Esophagus muscularis mucosa (tissue), 3 donors: ENCODE data around the gene C17orf67.

ENCODE experiments used
- CTCF ChIP-seq, 3 experiments: fragments of 200-600 bp in 2 of 3; fragments of 450-650 bp in 1 of 3; sonication (generic) in 2 of 3; IDR thresholded peaks; one replicate each; pipeline ENCODE4 v1.5.1; 2017 to 2019; ENCODE audit warnings: antibody characterized with exemption in 3 of 3, mild to moderate bottlenecking in 2 of 3, moderate library complexity in 1 of 3
- POLR2A ChIP-seq: fragments of 450-650 bp; IDR thresholded peaks from one replicate; pipeline ENCODE4 v1.6.1; 2017; ENCODE audit warnings: antibody characterized with exemption, moderate library complexity, mild to moderate bottlenecking, low read depth

GRCh38 chr17:56819030-56819429 is 14.7 kb downstream of the C17orf67 start:
- no peak for TF ChIP-seq CTCF (IDR thresholded peaks at IDR 0.05)
- no peak for TF ChIP-seq POLR2A
